Choroid plexus epithelial cell (primary cell): Measurements from ENCODE around the gene HTRA3.
A peak's percentile ranks its signal among the peaks of the same experiment; 100 is the strongest.

Experiments
- DNase-seq: peaks from one replicate; pipeline ENCODE4 v3.0.0-alpha.2; 2010; ENCODE audit warnings: low read depth
- H3K4me3 ChIP-seq: 2 replicates; pipeline ENCODE4 v1.5.1; 2011; ENCODE audit warnings: low read depth, mild to moderate bottlenecking, control low read depth, low read length, moderate library complexity
- CTCF ChIP-seq: conservative IDR thresholded peaks from 2 replicates; pipeline ENCODE4 v1.5.1; 2011; ENCODE audit warnings: low read depth, mild to moderate bottlenecking, control low read depth, inconsistent platforms, low read length, moderate library complexity

The HTRA3 gene

GRCh38 chr4:8239226-8239625, 30.3 kb upstream of the HTRA3 start:
- H3K4me3 ChIP-seq: no peak overlapping the region
- no peak for DNase-seq
- no peak for TF ChIP-seq CTCF

- TF ChIP-seq CTCF: no peak
- no peak for DNase-seq
- H3K4me3 ChIP-seq: no peak overlapping the region
Observed at GRCh38 chr4:8239661-8240060, 29.9 kb upstream of the HTRA3 start.

- no peak for DNase-seq
- H3K4me3 ChIP-seq: no peak overlapping the region
- TF ChIP-seq CTCF: no peak
Observed at GRCh38 chr4:8240211-8241041, 29.1 kb upstream of the HTRA3 start.

- no peak overlapping the region for H3K4me3 ChIP-seq
- no peak for TF ChIP-seq CTCF
- DNase-seq: no peak
Observed at GRCh38 chr4:8241211-8241779, 28.3 kb upstream of the HTRA3 start.

- peak; percentile 98 for DNase-seq
- peak; percentile 97 for TF ChIP-seq CTCF
- H3K4me3 ChIP-seq: no peak overlapping the region
Observed at GRCh38 chr4:8241895-8242696, 27.5 kb upstream of the HTRA3 start.

GRCh38 chr4:8242782-8243560, 26.6 kb upstream of the HTRA3 start:
- TF ChIP-seq CTCF: no peak
- DNase-seq: peak; percentile 26
- no peak overlapping the region for H3K4me3 ChIP-seq
